ENCODE measurements around the gene ZNF540.
"Not testable (repeated sequence)": the region's sequence is repeated elsewhere in the genome, so short reads cannot be mapped to it uniquely, and the experiment has no call there.

Gene ZNF540

GRCh38 chr19:37594304-37594981 lies at the start of gene ZNF540, which contains the start of gene ZNF571:
Gene ZNF540 (plus strand): TSS chr19:37594876. CDS start chr19:37598448, 3,572 bp downstream.
Gene ZNF571 (minus strand): TSS chr19:37594792. CDS start chr19:37586676, 8,116 bp downstream.
- peak; percentile 77 to 87 for DNase-seq

GRCh38 chr19:37551129-37551993 lies 43.3 kb upstream of the ZNF540 start:
- no peak for DNase-seq

GRCh38 chr19:37563518-37563917 lies 31.2 kb upstream of the ZNF540 start:
- no peak for DNase-seq

DNA sequence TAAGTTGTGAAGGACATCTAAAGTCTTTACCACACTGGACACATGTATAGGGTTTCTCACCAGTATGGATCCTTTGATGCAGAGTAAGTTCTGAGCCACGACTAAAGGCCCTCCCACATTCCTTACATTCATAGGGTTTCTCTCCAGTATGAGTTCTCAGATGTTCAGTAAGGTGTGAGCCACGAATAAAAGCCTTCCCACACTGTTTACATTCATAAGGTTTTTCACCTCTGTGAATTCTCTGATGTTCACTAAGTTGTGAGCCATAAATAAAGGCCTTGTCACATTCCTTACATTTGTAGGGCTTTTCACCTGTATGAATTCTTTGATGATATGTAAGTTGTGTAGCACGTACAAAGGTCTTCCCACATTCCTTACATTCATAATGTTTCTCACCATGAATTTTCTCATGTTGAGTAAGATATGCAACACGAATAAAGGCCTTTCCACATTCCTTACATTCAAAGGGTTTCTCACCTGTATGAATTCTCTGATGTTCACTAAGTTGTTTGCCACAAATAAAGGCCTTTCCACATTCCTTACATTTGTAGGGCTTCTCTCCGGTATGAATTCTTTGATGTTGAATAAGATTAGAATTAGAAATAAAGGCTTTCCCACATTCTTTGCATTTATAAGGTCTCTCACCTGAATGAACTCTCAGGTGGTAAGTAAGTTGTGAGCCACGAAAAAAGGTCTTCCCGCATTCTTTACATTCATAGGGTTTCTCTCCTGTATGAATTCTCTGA lies 29.9 kb upstream of the ZNF540 start:
- DNase-seq = no peak

DNA sequence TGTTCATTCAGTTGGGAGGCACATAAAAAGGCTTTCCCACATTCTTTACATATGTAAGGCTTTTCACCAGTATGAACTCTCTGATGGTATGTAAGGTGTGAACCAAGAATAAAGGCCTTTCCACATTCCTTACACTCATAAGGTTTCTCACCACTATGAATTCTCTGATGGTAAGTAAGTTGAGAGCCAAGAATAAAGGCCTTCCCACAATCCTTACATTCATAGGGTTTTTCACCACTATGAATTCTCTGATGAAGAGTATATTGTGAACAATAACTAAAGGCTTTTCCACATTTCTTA lies 29.4 kb upstream of the ZNF540 start:
- DNase-seq = no peak

DNA sequence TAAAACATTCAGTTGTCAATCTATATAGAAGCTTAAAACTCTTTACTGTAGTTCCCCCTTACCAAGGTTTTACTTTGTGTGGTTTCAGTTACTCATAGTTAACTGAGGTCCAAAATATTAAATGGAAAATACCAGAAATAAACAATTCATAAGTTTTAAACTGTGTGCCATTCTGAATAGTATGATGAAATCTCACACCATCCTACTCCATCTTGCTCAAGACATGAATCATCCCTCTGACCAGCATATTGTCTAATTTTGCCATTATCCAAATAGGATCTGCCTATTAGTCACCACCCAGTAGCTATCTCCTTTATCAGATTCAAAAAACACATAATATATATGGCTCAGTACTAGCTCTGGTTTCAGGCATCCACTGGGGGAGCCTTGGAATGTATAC lies 22.5 kb upstream of the ZNF540 start:
- no peak for DNase-seq

- no peak for DNase-seq
These were observed 11.3 kb upstream of the ZNF540 start for GRCh38 chr19:37583340-37583739.

DNA sequence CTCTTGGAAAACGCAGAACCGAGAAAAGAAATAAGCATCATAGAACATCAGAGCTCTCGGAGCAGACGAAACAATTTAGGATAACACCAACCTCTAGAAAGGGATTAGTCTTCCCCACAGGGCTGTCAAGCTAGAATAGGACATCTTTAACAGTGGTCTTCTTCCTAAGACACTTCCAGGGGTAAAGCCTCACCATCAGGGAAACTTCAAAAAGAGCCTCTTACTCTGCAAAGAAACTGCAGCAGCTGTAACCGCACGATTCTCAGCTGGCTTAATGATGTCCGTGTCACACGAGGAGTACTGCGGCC lies 726 bp upstream of the ZNF540 start:
- DNase-seq = no peak

DNA sequence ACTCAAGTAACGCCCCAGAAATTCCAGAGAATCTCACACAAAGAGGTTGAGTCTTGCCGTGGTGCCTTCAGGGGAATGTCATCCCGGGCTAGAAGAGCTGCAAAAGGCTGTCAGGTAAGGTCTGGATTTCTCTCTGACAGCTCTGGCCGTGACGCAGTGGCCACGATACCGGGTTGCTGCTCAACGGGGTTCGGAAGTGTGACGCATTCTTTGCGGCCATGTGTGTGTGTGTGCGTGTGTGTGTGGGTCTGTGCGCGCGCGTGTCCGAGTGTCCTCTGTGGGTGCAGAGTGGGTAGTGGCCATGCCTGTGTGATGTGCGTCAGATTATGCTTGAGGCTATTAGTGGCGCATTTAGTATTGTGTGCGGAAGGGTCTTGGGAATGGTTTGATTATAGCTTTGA lies 306 bp downstream of the ZNF540 start:
- DNase-seq = peak in 1 of 2 experiments; percentile 42

DNA sequence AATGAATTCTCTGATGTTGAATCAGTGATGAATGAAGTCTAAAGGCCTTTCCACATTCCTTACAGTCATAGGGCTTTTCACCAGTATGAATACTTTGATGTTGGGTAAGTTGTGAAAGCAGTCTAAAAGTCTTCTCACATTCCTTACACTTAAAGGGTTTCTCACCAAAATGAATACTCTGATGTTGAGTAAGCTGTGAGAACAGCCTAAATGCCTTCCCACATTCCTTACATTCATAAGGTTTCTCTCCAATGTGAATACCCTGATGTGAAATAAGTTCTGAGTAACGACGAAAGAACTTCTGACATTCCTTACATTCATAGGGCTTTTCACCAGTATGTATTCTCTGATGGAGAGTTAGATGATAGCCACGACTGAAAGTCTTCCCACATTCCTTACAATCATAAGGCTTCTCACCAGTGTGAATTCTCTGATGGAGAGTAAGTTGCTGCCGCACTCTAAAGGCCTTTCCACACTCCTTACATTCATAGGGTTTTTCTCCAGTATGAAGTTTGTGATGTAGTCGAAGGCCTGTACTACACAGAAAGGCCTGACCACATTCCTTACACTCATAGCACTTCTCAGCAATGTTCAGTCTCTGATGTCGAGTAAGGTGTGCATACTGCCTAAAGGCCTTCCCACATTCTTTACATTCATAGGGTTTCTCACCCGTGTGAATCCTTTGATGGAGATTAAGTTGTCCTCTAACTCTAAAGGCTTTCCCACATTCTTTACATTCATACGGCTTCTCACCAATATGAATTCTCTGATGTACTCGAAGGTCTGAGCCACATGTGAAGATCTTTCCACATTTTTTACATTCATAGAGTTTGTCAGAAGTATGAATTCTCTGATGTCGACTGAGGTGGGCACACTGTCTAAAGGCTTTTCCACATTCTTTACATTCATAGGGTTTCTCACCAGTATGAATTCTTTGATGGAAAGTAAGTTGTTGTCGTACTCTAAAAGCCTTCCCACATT lies 40.7 kb downstream of the ZNF540 start:
- DNase-seq = no peak

DNA sequence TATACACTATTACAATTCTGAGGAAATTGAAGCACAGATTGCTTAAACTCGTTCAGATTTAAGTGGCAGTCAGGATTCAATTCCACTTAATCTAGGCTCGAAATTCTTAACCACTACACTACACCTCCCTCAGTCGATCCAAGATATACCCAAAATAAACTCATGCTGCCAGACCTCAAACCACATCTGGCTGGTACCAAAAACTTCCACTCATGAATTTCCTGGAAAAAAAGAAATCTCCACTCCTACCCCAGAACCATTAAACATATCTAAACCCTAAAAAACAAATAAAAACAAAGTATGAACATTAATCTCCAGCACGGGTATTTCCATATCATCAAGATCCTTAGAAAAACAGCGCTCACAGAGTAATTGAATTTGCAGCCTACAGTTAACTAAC lies 59.4 kb downstream of the ZNF540 start:
- DNase-seq = no peak

GRCh38 chr19:37654629-37655300 lies 60.1 kb downstream of the ZNF540 start:
- peak in 1 of 2 experiments; percentile 14 for DNase-seq

DNA sequence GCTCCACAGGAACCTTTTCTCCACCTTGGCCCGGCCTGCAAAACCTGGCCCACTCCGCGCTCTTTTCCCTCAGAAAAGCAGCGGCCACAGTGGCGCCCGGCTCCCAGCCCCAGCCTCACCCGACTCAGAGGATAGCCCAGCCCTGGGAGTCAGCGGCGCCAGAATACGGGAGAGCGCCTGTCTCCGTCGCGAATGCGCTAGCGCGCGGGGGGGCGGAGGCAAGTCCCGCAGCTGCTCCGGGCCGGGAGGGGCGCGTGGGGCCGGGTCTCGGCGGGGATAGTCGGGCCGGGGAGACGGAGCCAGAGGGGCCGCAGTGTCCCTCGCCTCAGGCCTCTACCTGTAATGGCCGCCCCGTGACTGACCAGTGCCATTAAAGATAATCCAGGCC lies 60.6 kb downstream of the ZNF540 start, which contains the start of gene ZFP30:
Gene ZFP30, minus strand, starts transcription at position 165 of the 388 bp plus-strand sequence. CDS start 7,643 bp downstream, outside the sequence.
- peak in 1 of 2 experiments; percentile 74 for DNase-seq

GRCh38 chr19:37655689-37656371 lies 61.2 kb downstream of the ZNF540 start:
- peak; percentile 77 to 79 for DNase-seq

- DNase-seq = not testable (repeated sequence)
These were observed 62.5 kb downstream of the ZNF540 start for GRCh38 chr19:37657157-37657556.
